ENCODE results near the gene OR11L1.

Gene OR11L1, protein sequence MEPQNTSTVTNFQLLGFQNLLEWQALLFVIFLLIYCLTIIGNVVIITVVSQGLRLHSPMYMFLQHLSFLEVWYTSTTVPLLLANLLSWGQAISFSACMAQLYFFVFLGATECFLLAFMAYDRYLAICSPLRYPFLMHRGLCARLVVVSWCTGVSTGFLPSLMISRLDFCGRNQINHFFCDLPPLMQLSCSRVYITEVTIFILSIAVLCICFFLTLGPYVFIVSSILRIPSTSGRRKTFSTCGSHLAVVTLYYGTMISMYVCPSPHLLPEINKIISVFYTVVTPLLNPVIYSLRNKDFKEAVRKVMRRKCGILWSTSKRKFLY

GRCh38 chr1:247841796-247842195 lies at the start of gene OR11L1:
Gene OR11L1, minus strand, starts transcription at chr1:247841896. Its CDS starts 0 bp downstream, at chr1:247841896.
- DNase-seq (ENCODE audit: low spot score): no peak

GRCh38 chr1:247884797-247885413 lies 43.2 kb upstream of the OR11L1 start:
- no peak for DNase-seq (ENCODE audit: low spot score)

DNA sequence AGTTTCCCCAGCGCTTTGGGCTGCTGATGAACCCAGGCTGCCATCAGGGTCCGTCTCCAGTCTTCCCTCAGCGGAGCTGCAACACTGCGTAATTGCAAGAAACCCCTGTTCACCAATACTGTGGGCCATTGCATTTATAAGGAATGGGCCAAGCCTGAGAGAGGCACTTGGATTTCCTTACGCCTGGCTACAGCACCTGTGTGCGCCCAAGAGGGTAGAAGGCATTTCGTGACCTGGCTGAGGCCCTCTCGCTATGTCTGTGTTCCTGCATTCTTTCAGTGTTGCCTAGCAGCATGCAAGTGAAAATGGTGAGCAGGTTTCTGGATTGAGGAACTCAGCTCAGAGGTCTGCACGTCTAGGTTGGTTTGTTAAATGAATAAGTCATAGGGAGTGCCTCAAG lies 41.6 kb upstream of the OR11L1 start:
- DNase-seq (ENCODE audit: low spot score): no peak

DNA sequence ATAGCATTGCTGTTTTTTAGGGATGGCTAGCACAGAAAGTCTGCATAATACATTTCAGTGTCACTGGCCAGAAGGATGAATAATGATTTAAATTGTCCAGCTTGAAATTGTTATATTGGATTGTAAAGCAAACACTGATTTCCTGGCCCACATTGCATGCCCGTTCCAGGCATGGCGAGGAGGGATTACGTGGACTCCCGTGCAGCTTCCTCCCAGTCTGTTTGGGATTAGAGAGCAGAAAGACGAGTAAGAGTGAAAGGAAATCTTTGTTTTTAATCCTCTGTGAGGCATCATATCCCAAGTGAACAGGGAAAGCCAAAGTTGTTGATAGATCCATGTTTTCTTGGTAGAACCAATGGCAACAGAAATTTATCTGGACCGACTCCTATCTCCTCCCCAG lies 23.7 kb upstream of the OR11L1 start:
- DNase-seq (ENCODE audit: low spot score): no peak

DNA sequence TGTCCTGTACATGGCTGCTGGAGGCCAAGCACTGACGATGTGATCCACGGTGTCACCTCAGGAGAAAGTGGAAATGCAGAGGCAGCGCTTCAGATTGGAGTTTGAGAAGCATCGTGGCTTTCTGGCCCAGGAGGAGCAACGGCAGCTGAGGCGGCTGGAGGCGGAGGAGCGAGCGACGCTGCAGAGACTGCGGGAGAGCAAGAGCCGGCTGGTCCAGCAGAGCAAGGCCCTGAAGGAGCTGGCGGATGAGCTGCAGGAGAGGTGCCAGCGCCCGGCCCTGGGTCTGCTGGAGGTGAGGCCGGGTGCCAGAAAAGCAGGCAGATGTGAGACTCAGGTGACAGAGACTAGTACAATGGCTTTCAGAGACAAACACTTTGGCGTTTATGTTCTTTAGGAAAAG lies 22.9 kb upstream of the OR11L1 start:
- no peak for DNase-seq (ENCODE audit: low spot score)

GRCh38 chr1:247862756-247863155 lies 21.1 kb upstream of the OR11L1 start:
- DNase-seq (ENCODE audit: low spot score): no peak

DNA sequence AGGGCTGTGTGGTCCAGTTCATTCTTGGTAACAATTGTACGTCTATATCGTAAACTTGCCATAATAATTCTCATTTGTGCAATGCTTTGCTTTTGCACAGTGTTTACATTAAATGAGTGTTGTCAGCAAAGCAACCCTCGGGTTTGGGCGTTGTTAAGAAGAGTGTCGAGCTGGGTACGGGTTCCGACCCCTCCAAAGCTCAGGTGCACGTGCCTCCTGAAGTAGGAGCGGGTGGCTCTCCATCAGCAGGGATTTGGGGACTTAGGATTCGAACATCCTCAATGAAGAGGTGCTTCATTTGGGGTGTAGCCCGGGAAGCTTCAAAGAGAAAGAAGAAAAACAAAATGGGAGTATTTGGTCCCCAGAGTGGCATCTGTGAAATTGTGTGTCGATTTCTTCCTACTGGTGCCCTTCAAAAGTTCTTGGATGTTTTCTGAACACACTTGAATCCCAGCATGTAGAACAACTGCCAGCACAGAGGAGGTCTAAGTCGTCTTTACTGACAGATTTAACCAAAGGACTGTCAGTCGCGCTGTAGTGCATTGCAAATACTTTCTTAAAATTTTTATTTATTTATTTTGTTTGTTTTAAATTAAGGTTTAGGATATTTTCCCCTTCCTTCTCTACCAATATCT lies 16.4 kb upstream of the OR11L1 start:
- DNase-seq (ENCODE audit: low spot score): no peak

DNA sequence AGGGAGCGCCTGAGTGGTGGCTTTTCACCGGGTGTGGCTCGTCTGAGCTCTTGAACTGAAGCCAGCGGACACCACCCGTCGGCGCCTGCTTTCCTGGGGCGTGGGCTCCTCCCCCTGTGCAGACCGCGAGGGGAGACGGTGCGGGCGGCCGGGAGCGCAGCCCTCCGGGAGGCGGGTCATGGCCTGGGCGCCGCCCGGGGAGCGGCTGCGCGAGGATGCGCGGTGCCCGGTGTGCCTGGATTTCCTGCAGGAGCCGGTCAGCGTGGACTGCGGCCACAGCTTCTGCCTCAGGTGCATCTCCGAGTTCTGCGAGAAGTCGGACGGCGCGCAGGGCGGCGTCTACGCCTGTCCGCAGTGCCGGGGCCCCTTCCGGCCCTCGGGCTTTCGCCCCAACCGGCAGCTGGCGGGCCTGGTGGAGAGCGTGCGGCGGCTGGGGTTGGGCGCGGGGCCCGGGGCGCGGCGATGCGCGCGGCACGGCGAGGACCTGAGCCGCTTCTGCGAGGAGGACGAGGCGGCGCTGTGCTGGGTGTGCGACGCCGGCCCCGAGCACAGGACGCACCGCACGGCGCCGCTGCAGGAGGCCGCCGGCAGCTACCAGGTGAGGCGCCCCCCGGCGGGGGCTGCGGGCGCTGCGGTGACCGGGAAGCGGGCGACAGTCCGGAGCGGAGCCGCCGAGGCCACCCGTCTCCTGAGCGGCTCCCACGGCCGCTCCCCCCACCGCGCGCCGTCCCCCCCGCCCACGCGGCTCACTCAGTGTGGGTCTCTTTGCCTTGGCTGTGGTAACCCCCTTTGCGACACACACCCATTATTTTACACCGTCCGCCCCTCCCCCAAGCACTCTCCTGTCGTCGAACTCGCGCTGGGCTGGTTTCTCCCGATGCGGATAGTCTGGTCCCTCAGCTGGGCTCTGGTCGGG lies 15.6 kb upstream of the OR11L1 start, which contains the start of gene TRIM58:
Gene TRIM58, plus strand, starts transcription at position 119 of the 916 bp plus-strand sequence. Its CDS starts 60 bp downstream, at position 179.
- DNase-seq (ENCODE audit: low spot score): no peak

GRCh38 chr1:247855911-247856310 lies 14.2 kb upstream of the OR11L1 start:
- no peak for DNase-seq (ENCODE audit: low spot score)

- no peak for DNase-seq (ENCODE audit: low spot score)
Observed at GRCh38 chr1:247854899-247855545, 13.3 kb upstream of the OR11L1 start.

DNA sequence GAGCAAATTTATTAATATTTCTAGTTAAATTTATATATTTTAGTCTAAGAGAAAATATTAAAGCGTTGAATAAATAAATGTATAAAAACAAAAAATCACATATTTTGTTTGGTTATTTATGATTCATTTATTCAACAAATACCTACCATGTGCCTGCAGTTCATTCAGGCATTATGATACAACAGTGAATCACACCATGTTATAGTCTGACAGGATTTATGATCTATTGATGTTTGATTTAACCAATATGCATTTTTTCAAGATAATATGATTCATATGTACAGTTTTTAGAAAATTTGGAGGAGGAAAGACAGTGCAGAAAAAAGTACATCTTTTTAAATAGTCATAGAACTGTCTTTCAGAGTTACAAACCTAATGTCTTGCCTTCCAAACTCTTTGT lies 7.9 kb upstream of the OR11L1 start:
- DNase-seq (ENCODE audit: low spot score): no peak

DNA sequence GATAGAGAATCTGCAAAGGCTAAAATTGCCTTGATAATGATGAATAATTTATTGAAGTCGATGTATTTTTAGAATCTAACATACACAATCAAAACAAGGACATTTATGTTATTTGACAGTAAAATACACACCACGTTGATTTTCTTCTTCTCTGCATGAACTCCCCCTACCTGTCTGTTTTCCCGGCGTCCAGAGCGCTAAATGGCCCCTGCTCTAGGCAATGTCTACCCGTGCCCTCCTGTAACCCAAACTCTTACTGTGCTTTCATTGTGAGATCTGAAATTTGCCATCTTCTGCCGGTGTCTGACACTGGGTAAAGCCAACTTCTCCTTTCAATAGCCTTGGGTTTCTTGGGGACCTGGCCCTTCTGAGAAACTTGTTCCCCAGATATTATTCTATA lies 6.7 kb upstream of the OR11L1 start:
- DNase-seq (ENCODE audit: low spot score): no peak

DNA sequence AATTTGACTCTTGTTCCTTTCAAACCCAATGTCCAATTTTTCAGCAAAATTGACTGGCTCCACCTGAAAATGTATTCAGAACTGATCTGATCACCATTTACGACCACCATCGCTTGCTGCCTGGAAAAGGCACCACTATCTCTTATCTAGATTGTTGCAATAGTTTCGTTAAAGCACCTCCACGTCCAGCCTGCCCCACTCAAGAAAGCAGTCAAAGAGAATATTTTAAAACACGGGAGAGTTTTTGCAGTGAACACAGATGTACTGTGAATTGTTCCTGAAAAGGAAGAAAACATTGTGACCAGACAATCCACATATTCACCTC lies 4.0 kb upstream of the OR11L1 start:
- DNase-seq (ENCODE audit: low spot score): no peak

- DNase-seq (ENCODE audit: low spot score): no peak
Observed at GRCh38 chr1:247845011-247845692, 3.5 kb upstream of the OR11L1 start.

- no peak for DNase-seq (ENCODE audit: low spot score)
Observed at GRCh38 chr1:247843411-247843810, 1.7 kb upstream of the OR11L1 start.

DNA sequence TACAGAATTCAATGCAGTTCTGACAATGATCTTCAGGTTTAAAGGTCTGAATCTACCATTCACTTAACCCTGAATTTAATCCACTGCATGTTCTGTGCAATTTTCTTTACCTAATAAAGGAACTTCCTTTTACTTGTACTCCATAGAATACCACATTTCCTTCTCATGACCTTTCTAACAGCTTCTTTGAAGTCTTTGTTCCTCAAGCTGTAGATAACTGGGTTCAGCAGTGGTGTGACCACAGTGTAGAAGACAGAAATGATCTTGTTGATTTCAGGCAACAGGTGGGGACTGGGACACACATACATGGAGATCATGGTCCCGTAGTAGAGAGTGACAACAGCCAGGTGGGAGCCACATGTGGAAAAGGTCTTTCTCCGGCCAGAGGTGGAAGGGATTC lies 878 bp downstream of the OR11L1 start:
- DNase-seq (ENCODE audit: low spot score): no peak

- no peak for DNase-seq (ENCODE audit: low spot score)
Observed at GRCh38 chr1:247833601-247834000, 8.1 kb downstream of the OR11L1 start.

DNA sequence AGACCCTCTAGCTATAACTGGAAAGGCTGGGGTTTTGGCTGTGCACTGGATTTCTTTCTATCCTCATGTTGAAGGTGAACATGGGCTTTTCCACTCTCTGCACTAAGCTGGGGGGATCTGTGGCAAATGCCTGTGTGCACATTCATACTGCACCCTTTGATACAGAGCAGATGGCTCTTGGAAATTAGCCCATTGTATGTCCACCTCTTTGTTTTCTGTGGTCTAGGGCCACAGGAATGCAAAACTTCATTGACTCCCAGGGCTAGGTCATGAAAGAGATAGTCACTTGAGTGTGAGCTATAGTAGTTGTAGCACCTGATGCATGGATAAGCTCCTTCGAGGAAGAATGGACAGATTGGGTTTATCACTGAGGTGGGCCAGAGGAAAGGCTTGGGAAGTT lies 12.0 kb downstream of the OR11L1 start:
- DNase-seq (ENCODE audit: low spot score): no peak

DNA sequence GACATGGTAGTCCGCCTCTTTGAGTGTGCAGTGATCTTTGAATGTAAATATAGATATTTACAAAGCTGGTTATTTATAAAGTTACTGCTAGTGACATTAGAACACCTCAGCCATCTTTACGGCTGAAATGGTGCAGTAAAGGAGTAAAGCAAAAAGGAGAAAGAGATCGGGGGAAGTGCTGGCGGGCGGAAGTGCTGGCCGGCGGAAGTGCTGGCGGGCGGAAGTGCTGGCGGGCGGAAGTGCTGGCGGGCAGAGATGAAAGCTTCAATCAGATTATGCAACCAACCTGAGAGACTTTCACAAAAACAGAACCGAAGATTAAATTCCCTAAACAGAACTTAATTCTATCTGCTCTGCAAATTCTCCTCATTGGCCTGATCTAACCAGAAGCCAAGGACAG lies 16.3 kb downstream of the OR11L1 start:
- no peak for DNase-seq (ENCODE audit: low spot score)

DNA sequence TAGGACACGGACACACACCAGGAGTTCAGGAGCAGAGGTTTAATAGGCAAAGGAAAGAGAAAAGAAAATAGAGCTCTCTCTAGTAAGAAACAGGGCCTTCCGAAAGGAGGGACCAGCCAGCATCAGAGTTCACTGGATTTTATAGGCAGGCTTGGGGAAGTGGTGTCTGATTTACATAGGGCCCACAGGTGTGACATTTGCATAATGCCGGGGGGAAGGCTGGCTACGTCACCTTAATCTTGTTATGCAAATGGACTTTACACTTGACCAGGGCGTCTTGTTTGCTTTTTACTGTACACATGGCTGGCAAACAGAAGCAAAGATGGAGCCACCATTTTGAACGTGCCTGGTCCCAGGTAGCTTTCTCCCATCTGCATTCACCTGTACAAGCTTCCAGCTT lies 17.7 kb downstream of the OR11L1 start, which contains the start of gene OR14A16:
Gene OR14A16, minus strand, starts transcription at position 97 of the 400 bp plus-strand sequence. CDS start 8,390 bp downstream, outside the sequence.
- no peak for DNase-seq (ENCODE audit: low spot score)

GRCh38 chr1:247822060-247822459 lies 19.6 kb downstream of the OR11L1 start:
- DNase-seq (ENCODE audit: low spot score): no peak
